Measurements from ENCODE around the gene PROS1. TPM values are rescaled to one million over a fixed set of nuclear protein-coding genes. Genes with fewer than 3 reads are reported as not detected.
"Not testable (repeated sequence)": the region's sequence is repeated elsewhere in the genome, so short reads cannot be mapped to it uniquely, and the experiment has no call there.

The PROS1 gene
- total and polyA plus RNA-seq, 2 of the 8 experiments (the other 6 are each of a cell fraction or from before 2014, with no cell fraction given): 0.65 to 2.5 TPM

DNA sequence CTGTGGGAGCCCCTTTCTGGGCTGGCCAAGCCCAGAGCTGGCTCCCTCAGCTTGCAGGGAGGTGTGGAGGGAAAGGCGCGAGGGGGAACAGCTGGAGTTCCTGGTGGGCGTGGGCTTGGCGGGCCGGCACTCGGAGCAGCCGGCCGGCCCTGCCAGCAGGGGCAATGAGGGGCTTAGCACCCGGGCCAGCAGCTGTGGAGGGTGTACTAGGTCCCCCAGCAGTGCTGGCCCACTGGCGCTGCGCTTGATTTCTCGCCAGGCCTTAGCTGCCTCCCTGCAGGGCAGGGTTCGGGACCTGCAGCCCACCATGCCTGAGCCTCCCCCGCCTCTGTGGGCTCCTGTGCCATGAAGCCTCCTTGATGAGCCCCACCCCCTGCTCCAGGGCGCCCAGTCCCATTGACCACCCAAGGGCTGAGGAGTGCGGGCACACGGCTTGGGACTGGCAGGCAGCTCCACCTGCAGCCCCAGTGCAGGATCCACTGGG, 56.1 kb downstream of the PROS1 start:
- H3K23ac ChIP-seq (ENCODE audit: insufficient read length); FAIRE-seq; H3K36me3 ChIP-seq (ENCODE audit: control insufficient read depth in 2 of 4, insufficient read depth in 4 of 4, low read length in 3 of 4); H3K4me3 ChIP-seq (ENCODE audit: extremely low read depth in 1 of 4, insufficient read depth in 2 of 4, low read depth in 3 of 4, low read length in 4 of 4); H3K4me2 ChIP-seq (ENCODE audit: insufficient read depth in 1 of 2, low read depth in 2 of 2, low read length in 2 of 2); H3K18ac ChIP-seq (ENCODE audit: extremely low read depth, low read length); H2BK15ac ChIP-seq (ENCODE audit: low read length); H3K14ac ChIP-seq (ENCODE audit: insufficient read length); H3K27ac ChIP-seq (ENCODE audit: low read depth, low read length); H3K23me2 ChIP-seq (ENCODE audit: low read depth, low read length); H3K27me3 ChIP-seq (replicated peaks in 1 of 4; ENCODE audit: control insufficient read depth in 3 of 4, extremely low read depth in 1 of 4, insufficient read depth in 3 of 4, low read length in 3 of 4); H3K4me1 ChIP-seq (replicated peaks in 1 of 4; ENCODE audit: control insufficient read depth in 3 of 4, insufficient read depth in 4 of 4, low read length in 3 of 4); H4K20me1 ChIP-seq (replicated peaks in 1 of 2; ENCODE audit: control insufficient read depth in 1 of 2, insufficient read depth in 2 of 2, low read length in 2 of 2); CTCF ChIA-PET (ENCODE audit: partially characterized antibody); H3K4ac ChIP-seq (replicated peaks; ENCODE audit: insufficient read length, low read depth, low read length); H3K79me1 ChIP-seq (ENCODE audit: low read depth, low read length); H3K56ac ChIP-seq (replicated peaks; ENCODE audit: insufficient read length, low read depth, low read length); DNase-seq (ENCODE audit: low read depth in 1 of 2, low spot score in 2 of 2); H2BK12ac ChIP-seq (ENCODE audit: low read depth, low read length); H2BK20ac ChIP-seq (ENCODE audit: low read length); H3K79me2 ChIP-seq (ENCODE audit: control insufficient read depth in 1 of 2, insufficient read depth in 2 of 2, low read length in 2 of 2); H2BK120ac ChIP-seq (replicated peaks; ENCODE audit: low read depth, low read length); H4K5ac ChIP-seq (ENCODE audit: insufficient read length, low read depth, low read length); H2BK5ac ChIP-seq (ENCODE audit: low read depth, low read length); H2AK5ac ChIP-seq (ENCODE audit: low read depth, low read length); H4K8ac ChIP-seq (ENCODE audit: extremely low read depth, insufficient read depth, low read length); H3K9ac ChIP-seq (replicated peaks in 1 of 4; ENCODE audit: extremely low read depth in 1 of 4, low read depth in 3 of 4, low read length in 3 of 4); POLR2A ChIA-PET (ENCODE audit: partially characterized antibody); H2AFZ ChIP-seq (ENCODE audit: low read length); H4K91ac ChIP-seq (replicated peaks; ENCODE audit: insufficient read length, low read length): not testable (repeated sequence)
- peaks cover 11 to 37% of the 10 kb centered on the region in 2 experiments; a peak in 3 of 4 replicates for H3K9me3 ChIP-seq (ENCODE audit: insufficient read depth in 2 of 2, low read depth in 1 of 2, low read length in 1 of 2)
- 80% methylated on average over 9 of the region's 17 CpGs; no CpG with 5 or more reads in 1 of the 2 experiments for WGBS, 2 experiments (ENCODE audit: extremely low coverage in 1 of 2, insufficient coverage in 1 of 2, insufficient read length in 1 of 2, insufficient replicate concordance in 2 of 2, low coverage in 1 of 2, low lambda C conversion rate in 2 of 2, missing lambda C conversion rate in 1 of 2)

DNA sequence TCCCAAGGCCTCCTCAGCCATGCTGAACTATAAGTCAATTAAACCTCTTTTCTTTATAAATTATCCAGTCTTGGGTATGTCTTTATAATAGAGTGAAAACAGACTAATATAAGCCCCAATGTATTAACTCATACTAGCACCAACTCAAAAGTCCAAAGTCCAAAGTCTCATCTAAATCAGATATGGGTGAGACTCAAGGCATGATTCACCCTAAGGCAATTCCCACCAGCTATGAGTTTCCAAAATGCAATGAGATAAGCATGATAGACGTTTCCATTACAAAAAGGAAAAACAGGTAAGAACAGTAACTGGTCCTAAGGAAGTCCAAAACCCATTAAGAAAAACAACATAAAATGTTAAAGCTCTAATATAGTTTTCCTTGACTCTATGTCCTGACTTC, 60.1 kb downstream of the PROS1 start:
- H3K4me3 ChIP-seq (ENCODE audit: extremely low read depth in 1 of 4, insufficient read depth in 2 of 4, low read depth in 3 of 4, low read length in 4 of 4); H3K79me2 ChIP-seq (ENCODE audit: control insufficient read depth in 1 of 2, insufficient read depth in 2 of 2, low read length in 2 of 2); H2BK5ac ChIP-seq (ENCODE audit: low read depth, low read length); H3K36me3 ChIP-seq (ENCODE audit: control insufficient read depth in 2 of 4, insufficient read depth in 4 of 4, low read length in 3 of 4); H2AK5ac ChIP-seq (ENCODE audit: low read depth, low read length); H4K91ac ChIP-seq (replicated peaks; ENCODE audit: insufficient read length, low read length); H3K23me2 ChIP-seq (ENCODE audit: low read depth, low read length); H3K4me2 ChIP-seq (ENCODE audit: insufficient read depth in 1 of 2, low read depth in 2 of 2, low read length in 2 of 2); H4K5ac ChIP-seq (ENCODE audit: insufficient read length, low read depth, low read length); H2BK20ac ChIP-seq (ENCODE audit: low read length); H4K8ac ChIP-seq (ENCODE audit: extremely low read depth, insufficient read depth, low read length); H3K27ac ChIP-seq (ENCODE audit: low read depth, low read length); H4K20me1 ChIP-seq (replicated peaks in 1 of 2; ENCODE audit: control insufficient read depth in 1 of 2, insufficient read depth in 2 of 2, low read length in 2 of 2); H3K9ac ChIP-seq (replicated peaks in 1 of 4; ENCODE audit: extremely low read depth in 1 of 4, low read depth in 3 of 4, low read length in 3 of 4); H2BK120ac ChIP-seq (replicated peaks; ENCODE audit: low read depth, low read length); H3K56ac ChIP-seq (replicated peaks; ENCODE audit: insufficient read length, low read depth, low read length); H3K18ac ChIP-seq (ENCODE audit: extremely low read depth, low read length); H3K79me1 ChIP-seq (ENCODE audit: low read depth, low read length); H2BK15ac ChIP-seq (ENCODE audit: low read length); DNase-seq (ENCODE audit: low read depth in 1 of 2, low spot score in 2 of 2); H3K4ac ChIP-seq (replicated peaks; ENCODE audit: insufficient read length, low read depth, low read length); H3K4me1 ChIP-seq (replicated peaks in 1 of 4; ENCODE audit: control insufficient read depth in 3 of 4, insufficient read depth in 4 of 4, low read length in 3 of 4); H2BK12ac ChIP-seq (ENCODE audit: low read depth, low read length); CTCF ChIA-PET (ENCODE audit: partially characterized antibody); POLR2A ChIA-PET (ENCODE audit: partially characterized antibody); H2AFZ ChIP-seq (ENCODE audit: low read length); FAIRE-seq; H3K14ac ChIP-seq (ENCODE audit: insufficient read length); H3K23ac ChIP-seq (ENCODE audit: insufficient read length); H3K27me3 ChIP-seq (replicated peaks in 1 of 4; ENCODE audit: control insufficient read depth in 3 of 4, extremely low read depth in 1 of 4, insufficient read depth in 3 of 4, low read length in 3 of 4): not testable (repeated sequence)
- 29% methylated on average over 1 of the region's 1 CpG; no CpG with 5 or more reads in 1 of the 2 experiments for WGBS, 2 experiments (ENCODE audit: extremely low coverage in 1 of 2, insufficient coverage in 1 of 2, insufficient read length in 1 of 2, insufficient replicate concordance in 2 of 2, low coverage in 1 of 2, low lambda C conversion rate in 2 of 2, missing lambda C conversion rate in 1 of 2)
- peaks cover 17 to 47% of the 10 kb centered on the region in 2 experiments for H3K9me3 ChIP-seq (ENCODE audit: insufficient read depth in 2 of 2, low read depth in 1 of 2, low read length in 1 of 2)
